NT2/D1 (cell line): ENCODE data around the gene TOM1L2.
A peak's percentile ranks its signal among the peaks of the same experiment; 100 is the strongest.

Source experiments
- DNase-seq: peaks from one replicate; pipeline ENCODE4 v3.0.0-alpha.2; 2011; ENCODE audit warnings: low read depth, low spot score
- H3K27me3 ChIP-seq: 2 replicates; pipeline ENCODE4 v1.6.0; 2011; ENCODE audit warnings: mild to moderate bottlenecking; ENCODE audit not compliant: insufficient read length, insufficient read depth
- H3K36me3 ChIP-seq: 2 replicates; pipeline ENCODE4 v1.6.1; 2011; ENCODE audit warnings: mild to moderate bottlenecking, low read length, mixed read lengths; ENCODE audit not compliant: insufficient read depth, insufficient read length
- H3K4me1 ChIP-seq: 2 replicates; pipeline ENCODE4 v1.5.1; 2011; ENCODE audit not compliant: insufficient read depth, insufficient read length
- H3K4me3 ChIP-seq: 2 replicates; pipeline ENCODE4 v1.5.1; 2011; ENCODE audit warnings: low read depth; ENCODE audit not compliant: insufficient read length
- H3K9ac ChIP-seq: 2 replicates; pipeline ENCODE4 v1.6.0; 2011; ENCODE audit warnings: low read depth; ENCODE audit not compliant: insufficient read length
- H3K9me3 ChIP-seq: 2 replicates; pipeline ENCODE4 v1.5.1; 2011; ENCODE audit warnings: mild to moderate bottlenecking, low read length; ENCODE audit not compliant: insufficient read depth
- SUZ12 ChIP-seq: IDR thresholded peaks from 2 replicates; pipeline ENCODE4 v1.6.1; 2011; ENCODE audit not compliant: insufficient read length, insufficient read depth; ENCODE audit errors: extremely low read depth
- YY1 ChIP-seq: IDR thresholded peaks from 2 replicates; pipeline ENCODE4 v1.6.1; 2011; ENCODE audit not compliant: insufficient read length, insufficient read depth
- ZNF274 ChIP-seq: IDR thresholded peaks from 2 replicates; pipeline ENCODE4 v1.6.1; 2011; ENCODE audit warnings: mild to moderate bottlenecking, low read depth, low read length

The TOM1L2 gene

DNA sequence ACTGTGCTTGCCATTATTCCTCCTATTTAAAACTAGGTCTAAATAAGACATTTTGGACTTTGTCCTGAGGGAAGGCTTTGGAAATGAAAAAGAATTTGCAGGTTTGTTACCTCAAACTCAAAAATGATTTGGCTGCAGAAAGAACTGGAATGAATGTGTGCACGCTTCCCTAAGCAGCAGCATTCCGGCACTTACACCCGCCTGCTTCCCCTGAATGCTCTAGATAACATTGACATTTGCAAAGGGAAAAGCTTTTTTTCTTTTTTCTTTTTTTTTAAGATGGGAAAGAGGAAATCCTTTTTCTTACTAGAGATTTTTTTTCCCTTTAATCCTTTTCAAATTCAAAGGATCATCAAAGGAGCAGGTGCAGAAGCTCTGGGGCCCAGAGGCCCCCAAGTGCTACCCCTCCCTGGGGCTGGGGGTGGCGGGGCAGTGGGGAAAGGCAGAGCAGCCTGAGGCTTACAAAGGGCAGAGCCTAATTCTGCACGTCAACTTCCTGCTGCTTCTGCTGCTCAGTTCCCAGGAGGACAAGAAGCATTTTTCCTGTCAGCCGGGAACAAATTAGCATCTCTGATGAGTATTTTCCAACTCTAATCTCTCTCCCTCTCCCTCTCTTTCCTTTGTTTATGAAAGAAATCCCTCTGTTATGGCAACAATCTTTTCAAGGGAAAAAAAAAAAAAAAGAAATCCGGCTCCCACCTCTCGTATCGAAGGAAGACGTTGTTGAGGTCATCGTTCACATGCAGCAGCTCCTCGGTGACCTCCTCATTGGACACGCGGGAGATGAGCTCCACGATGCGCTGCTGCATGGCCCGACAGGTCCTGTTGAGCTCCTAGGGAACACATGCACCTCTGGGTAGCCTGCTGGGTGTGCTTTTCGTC lies 103.3 kb downstream of the TOM1L2 start:
- TF ChIP-seq SUZ12 (no peak), YY1 (no peak), ZNF274 (no peak)
- peaks cover 16% of the 10 kb centered on the region for H3K4me1 ChIP-seq
- no peak overlapping the region for H3K9ac ChIP-seq
- H3K9me3 ChIP-seq = no peaks in the 10 kb centered on the region
- peaks cover 4% of the 10 kb centered on the region for H3K36me3 ChIP-seq
- no peak overlapping the region for H3K4me3 ChIP-seq
- no peaks in the 10 kb centered on the region for H3K27me3 ChIP-seq
- DNase-seq = peak; percentile 78

DNA sequence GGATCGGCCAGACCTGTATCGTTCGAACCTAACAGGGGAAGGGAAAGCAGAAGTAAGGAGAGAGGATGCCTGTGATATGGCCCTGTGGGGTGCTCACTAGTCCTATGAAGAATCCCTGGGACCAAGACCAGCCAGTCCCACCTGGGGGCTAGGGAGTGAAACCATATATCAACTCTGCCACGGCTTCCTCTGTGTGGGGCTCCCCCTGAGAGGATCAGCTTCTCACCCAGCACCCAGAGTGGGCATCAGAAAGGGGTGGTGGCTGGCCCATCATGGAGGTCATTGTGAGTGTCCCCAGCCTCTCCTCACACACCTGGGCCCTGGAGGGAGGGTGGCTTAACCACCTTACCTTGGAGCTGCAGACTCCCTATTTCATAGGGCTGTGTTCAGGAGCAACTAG lies 105.3 kb downstream of the TOM1L2 start:
- no peak for DNase-seq
- H3K36me3 ChIP-seq = peaks cover 4% of the 10 kb centered on the region
- TF ChIP-seq YY1 = no peak
- TF ChIP-seq ZNF274 = no peak
- no peak for TF ChIP-seq SUZ12

DNA sequence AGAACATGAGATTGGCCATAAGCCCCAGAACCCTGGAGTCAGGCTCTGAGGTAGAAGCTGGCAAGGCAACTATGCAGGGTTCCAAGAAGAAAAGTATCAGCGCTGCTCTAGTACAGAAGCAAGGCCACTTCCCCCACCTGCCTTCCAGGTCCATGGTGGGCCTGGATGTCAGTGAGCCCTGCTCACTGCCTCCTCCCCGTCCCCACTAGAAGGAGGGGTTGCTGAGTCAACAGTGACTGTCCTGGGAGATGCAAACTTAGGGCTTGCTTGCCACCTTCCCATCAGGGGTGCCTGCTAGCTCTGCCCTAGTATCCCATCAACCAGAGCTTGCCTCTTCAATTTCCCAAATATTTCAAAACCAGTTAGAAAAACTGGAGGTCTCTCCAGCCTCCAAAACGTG lies 105.8 kb downstream of the TOM1L2 start:
- TF ChIP-seq SUZ12 (no peak), ZNF274 (no peak), YY1 (no peak)
- Histone ChIP-seq H3K4me1 (peaks cover 16% of the 10 kb centered on the region), H3K36me3 (peaks cover 4% of the 10 kb centered on the region), H3K4me3 (no peak overlapping the region), H3K9me3 (no peaks in the 10 kb centered on the region), H3K9ac (no peak overlapping the region), H3K27me3 (no peaks in the 10 kb centered on the region)
- no peak for DNase-seq

More for the DNA sequence above, 105.3 kb downstream of the TOM1L2 start:
- peaks cover 16% of the 10 kb centered on the region for H3K4me1 ChIP-seq
- H3K4me3 ChIP-seq = no peak overlapping the region
- no peaks in the 10 kb centered on the region for H3K9me3 ChIP-seq
- no peaks in the 10 kb centered on the region for H3K27me3 ChIP-seq
- H3K9ac ChIP-seq = no peak overlapping the region

DNA sequence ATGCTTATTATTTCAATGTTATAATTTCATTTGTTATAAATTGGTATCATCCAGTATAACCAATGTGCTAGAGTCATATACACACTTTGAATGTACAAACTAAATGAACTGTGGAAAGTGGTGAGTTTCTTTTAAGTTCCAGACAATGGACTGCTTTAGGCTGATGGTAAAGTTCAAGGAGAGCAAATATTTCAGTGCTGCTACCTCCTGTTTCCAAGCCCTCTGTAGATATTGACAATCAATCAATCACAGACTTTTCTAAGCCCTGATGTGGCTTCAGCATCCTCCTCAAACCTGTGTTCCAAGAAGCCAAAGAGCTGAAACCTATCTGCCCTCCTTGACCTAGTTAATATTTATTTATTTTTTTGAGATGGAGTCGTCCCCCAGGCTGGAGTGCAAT lies 107.2 kb downstream of the TOM1L2 start:
- H3K4me1 ChIP-seq = peaks cover 16% of the 10 kb centered on the region
- TF ChIP-seq SUZ12 (no peak), YY1 (no peak), ZNF274 (no peak)
- no peaks in the 10 kb centered on the region for H3K9me3 ChIP-seq
- H3K36me3 ChIP-seq = peaks cover 4% of the 10 kb centered on the region
- H3K27me3 ChIP-seq = no peaks in the 10 kb centered on the region
- DNase-seq = no peak
- H3K4me3 ChIP-seq = no peak overlapping the region
- H3K9ac ChIP-seq = no peak overlapping the region

DNA sequence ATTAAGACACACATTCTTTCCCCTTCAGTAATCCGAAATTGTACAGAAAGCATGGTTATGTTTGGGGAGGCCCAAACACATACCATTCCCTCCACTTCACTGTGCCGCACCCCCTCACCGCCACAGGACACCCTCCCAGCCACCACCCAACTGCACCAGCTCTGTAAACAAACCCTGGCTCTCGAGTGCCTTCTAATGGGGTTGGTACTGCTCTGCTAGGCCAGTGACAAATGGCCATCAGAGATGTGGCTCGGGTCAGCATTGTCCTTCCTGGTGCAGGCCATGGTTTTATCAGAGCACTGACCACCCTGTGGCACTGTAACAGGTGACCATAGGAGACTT lies 111.5 kb downstream of the TOM1L2 start:
- no peak overlapping the region for H3K4me3 ChIP-seq
- TF ChIP-seq ZNF274 (no peak), SUZ12 (no peak), YY1 (no peak)
- H3K9me3 ChIP-seq = no peaks in the 10 kb centered on the region
- H3K27me3 ChIP-seq = no peaks in the 10 kb centered on the region
- no peaks in the 10 kb centered on the region for H3K36me3 ChIP-seq
- peaks cover 5% of the 10 kb centered on the region for H3K4me1 ChIP-seq
- DNase-seq = no peak
- H3K9ac ChIP-seq = no peak overlapping the region

DNA sequence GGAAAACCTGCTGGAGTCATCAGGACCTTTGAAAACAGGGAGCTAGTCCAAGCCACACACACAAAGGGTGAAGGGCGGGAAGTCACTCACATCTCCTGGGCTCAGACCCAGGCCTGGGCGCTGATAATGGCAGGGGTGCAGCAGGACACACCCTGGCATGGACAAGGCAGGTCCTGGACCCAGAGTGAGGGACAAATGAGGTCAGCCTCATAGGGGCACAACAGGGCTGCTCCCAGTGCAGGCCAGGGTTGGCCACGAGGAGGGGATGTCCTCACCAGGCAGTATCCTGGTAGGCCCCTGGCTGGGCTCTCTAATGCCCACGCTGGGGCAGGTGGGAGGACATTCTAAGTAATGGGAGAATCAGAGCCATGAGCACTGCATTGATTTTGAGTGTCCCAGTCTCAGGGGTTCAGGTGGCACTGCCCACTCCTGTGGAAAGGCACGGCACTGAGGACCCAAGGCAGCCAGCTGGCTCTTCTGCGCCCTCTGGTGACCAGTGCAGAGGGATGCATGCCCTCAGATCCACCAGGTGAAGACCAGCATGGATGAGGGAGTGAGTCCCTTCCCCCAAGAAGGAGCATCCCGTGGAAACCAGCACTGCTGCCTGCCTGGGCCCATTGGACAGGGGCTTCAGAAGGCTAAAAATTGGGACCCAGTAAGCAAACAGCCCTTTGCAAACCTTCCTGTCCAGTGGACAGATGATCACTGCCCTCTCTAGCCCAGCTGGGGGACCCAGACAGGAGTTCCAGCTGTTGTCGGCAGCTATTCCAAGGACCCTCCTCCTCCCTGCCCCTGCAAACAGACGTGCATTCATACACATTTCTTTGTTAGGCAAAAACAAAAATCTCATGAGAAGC lies 112.1 kb downstream of the TOM1L2 start:
- no peaks in the 10 kb centered on the region for H3K27me3 ChIP-seq
- H3K4me3 ChIP-seq = no peak overlapping the region
- no peak for DNase-seq
- TF ChIP-seq YY1 = no peak
- no peak for TF ChIP-seq ZNF274
- no peak for TF ChIP-seq SUZ12
- H3K4me1 ChIP-seq = peaks cover 8% of the 10 kb centered on the region
- H3K9me3 ChIP-seq = no peaks in the 10 kb centered on the region
- no peak overlapping the region for H3K9ac ChIP-seq
- H3K36me3 ChIP-seq = no peaks in the 10 kb centered on the region

DNA sequence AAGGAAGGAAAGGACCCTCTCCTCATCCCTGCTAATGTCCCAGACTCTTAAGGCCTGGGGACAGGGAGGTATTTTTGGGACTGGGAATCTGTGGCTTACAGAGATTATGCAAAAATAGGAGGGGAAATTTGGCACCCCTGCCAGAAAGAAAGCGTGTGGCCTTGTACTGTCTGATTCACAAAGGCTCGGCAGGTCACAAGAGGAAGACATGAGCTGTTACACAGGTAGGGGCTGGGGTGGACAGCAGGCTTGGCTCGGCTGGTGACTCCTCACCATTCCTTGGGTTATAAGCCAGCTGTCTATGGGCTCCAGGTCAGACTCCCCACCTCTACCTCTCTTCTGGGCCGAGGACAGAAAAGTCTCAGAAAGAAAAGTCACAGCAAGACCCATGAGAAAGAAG lies 114.7 kb downstream of the TOM1L2 start:
- H3K9ac ChIP-seq = no peak overlapping the region
- TF ChIP-seq ZNF274 = no peak

More for the DNA sequence above, 114.7 kb downstream of the TOM1L2 start:
- Histone ChIP-seq H3K4me3 (no peak overlapping the region), H3K4me1 (peaks cover 11% of the 10 kb centered on the region), H3K36me3 (no peaks in the 10 kb centered on the region), H3K27me3 (no peaks in the 10 kb centered on the region), H3K9me3 (no peaks in the 10 kb centered on the region)
- no peak for DNase-seq
